ENCODE data around the gene TBXAS1. TPM values are rescaled to one million over a fixed set of nuclear protein-coding genes. Genes with fewer than 3 reads are reported as not detected.

TBXAS1 gene
- total and polyA plus RNA-seq, 2 of the 8 experiments (the other 6 are each of a cell fraction or from before 2014, with no cell fraction given), result 0.86 to 2.1 TPM

GRCh38 chr7:139830782-139831501 lies 1.9 kb downstream of the TBXAS1 start:
- Histone ChIP-seq H2AFZ (ENCODE audit: low read length) (no peak overlapping the region), H3K79me1 (ENCODE audit: low read depth, low read length) (no peaks in the 10 kb centered on the region), H4K20me1 (replicated peaks in 1 of 2; ENCODE audit: control insufficient read depth in 1 of 2, insufficient read depth in 2 of 2, low read length in 2 of 2) (no peaks in the 10 kb centered on the region), H4K8ac (ENCODE audit: extremely low read depth, insufficient read depth, low read length) (no peak overlapping the region; the same call in 1 of the 2 replicates), H3K9me3 (ENCODE audit: insufficient read depth in 2 of 2, low read depth in 1 of 2, low read length in 1 of 2) (no peaks in the 10 kb centered on the region), H3K79me2 (ENCODE audit: control insufficient read depth in 1 of 2, insufficient read depth in 2 of 2, low read length in 2 of 2) (no peaks in the 10 kb centered on the region), H4K5ac (ENCODE audit: insufficient read length, low read depth, low read length) (no peak overlapping the region), H3K23ac (ENCODE audit: insufficient read length) (no peak overlapping the region), H2BK15ac (ENCODE audit: low read length) (no peak overlapping the region), H3K27me3 (replicated peaks in 1 of 4; ENCODE audit: control insufficient read depth in 3 of 4, extremely low read depth in 1 of 4, insufficient read depth in 3 of 4, low read length in 3 of 4) (no peaks in the 10 kb centered on the region), H2BK12ac (ENCODE audit: low read depth, low read length) (no peak overlapping the region), H4K91ac (replicated peaks; ENCODE audit: insufficient read length, low read length) (no peak overlapping the region), H3K9ac (replicated peaks in 1 of 4; ENCODE audit: extremely low read depth in 1 of 4, low read depth in 3 of 4, low read length in 3 of 4) (no peak overlapping the region), H2BK20ac (ENCODE audit: low read length) (no peak overlapping the region), H2BK120ac (replicated peaks; ENCODE audit: low read depth, low read length) (no peak overlapping the region), H2AK5ac (ENCODE audit: low read depth, low read length) (no peak overlapping the region), H3K4me3 (ENCODE audit: extremely low read depth in 1 of 4, insufficient read depth in 2 of 4, low read depth in 3 of 4, low read length in 4 of 4) (no peak overlapping the region), H3K18ac (ENCODE audit: extremely low read depth, low read length) (no peak overlapping the region), H3K27ac (ENCODE audit: low read depth, low read length) (no peak overlapping the region), H3K56ac (replicated peaks; ENCODE audit: insufficient read length, low read depth, low read length) (no peak overlapping the region), H3K14ac (ENCODE audit: insufficient read length) (no peak overlapping the region), H2BK5ac (ENCODE audit: low read depth, low read length) (no peak overlapping the region), H3K4me1 (replicated peaks in 1 of 4; ENCODE audit: control insufficient read depth in 3 of 4, insufficient read depth in 4 of 4, low read length in 3 of 4) (no peaks in the 10 kb centered on the region; a peak in 1 of 7 replicates), H3K4me2 (ENCODE audit: insufficient read depth in 1 of 2, low read depth in 2 of 2, low read length in 2 of 2) (no peak overlapping the region), H3K4ac (replicated peaks; ENCODE audit: insufficient read length, low read depth, low read length) (no peak overlapping the region), H3K23me2 (ENCODE audit: low read depth, low read length) (no peaks in the 10 kb centered on the region), H3K36me3 (ENCODE audit: control insufficient read depth in 2 of 4, insufficient read depth in 4 of 4, low read length in 3 of 4) (no peaks in the 10 kb centered on the region)
- DNase-seq (ENCODE audit: low read depth in 1 of 2, low spot score in 2 of 2) (no peak), FAIRE-seq (no peak)
- WGBS, 2 experiments (ENCODE audit: extremely low coverage in 1 of 2, insufficient coverage in 1 of 2, insufficient read length in 1 of 2, insufficient replicate concordance in 2 of 2, low coverage in 1 of 2, low lambda C conversion rate in 2 of 2, missing lambda C conversion rate in 1 of 2), result 91% methylated on average over 3 of the region's 3 CpGs; no CpG with 5 or more reads in 1 of the 2 experiments
- CTCF ChIA-PET (ENCODE audit: partially characterized antibody), result interaction anchor here (0.6 to 2.0 kb wide), 6 partner anchors 10 to 192 kb away, joined by 3 to 6 read pairs (median 4); no protein-coding TSS in a partner anchor
- POLR2A ChIA-PET (ENCODE audit: partially characterized antibody), result no interaction called here
- TF ChIP-seq CEBPB (IDR thresholded peaks at IDR 0.05; ENCODE audit: low read depth, low read length) (no peak), ZNF274 (IDR thresholded peaks at IDR 0.05; ENCODE audit: borderline replicate concordance, extremely low read depth, low read length) (no peak), MAFK (IDR thresholded peaks at IDR 0.05; ENCODE audit: low read depth, low read length) (no peak), TEAD4 (IDR thresholded peaks at IDR 0.05; ENCODE audit: low read depth, low read length) (no peak), BCL11A (IDR thresholded peaks at IDR 0.05; ENCODE audit: low read depth in 2 of 2, low read length in 2 of 2) (no peak), NANOG (IDR thresholded peaks at IDR 0.05; ENCODE audit: insufficient read depth, low read depth, low read length, poor library complexity, severe bottlenecking) (no peak), SAP30 (IDR thresholded peaks at IDR 0.05; ENCODE audit: insufficient read depth, insufficient replicate concordance, low read length) (no peak), YY1 (IDR thresholded peaks at IDR 0.05; ENCODE audit: low read depth, low read length) (no peak), ATF2 (IDR thresholded peaks at IDR 0.05; ENCODE audit: low read length) (no peak), EP300 (IDR thresholded peaks at IDR 0.05; ENCODE audit: borderline replicate concordance in 1 of 2, low read depth in 2 of 2, low read length in 2 of 2) (no peak), KDM4A (IDR thresholded peaks at IDR 0.05; ENCODE audit: low read depth, low read length, severe bottlenecking) (no peak)

Data from H1 (cell line).